GM21528 (cell line): ENCODE results near the gene ANKRD9.

Experiments
- ATAC-seq: cut with Tn5 transposase; IDR thresholded peaks from one replicate; pipeline ENCODE4 v1.9.1; 2021; ENCODE audit warnings: mild to moderate bottlenecking, moderate library complexity; ENCODE audit not compliant: unreplicated experiment, low FRiP score

Gene ANKRD9

GRCh38 chr14:102479777-102480176, 29.8 kb downstream of the ANKRD9 start:
- no peak for ATAC-seq

GRCh38 chr14:102479107-102479506, 30.5 kb downstream of the ANKRD9 start:
- ATAC-seq: no peak

GRCh38 chr14:102474934-102475333, 34.6 kb downstream of the ANKRD9 start:
- no peak for ATAC-seq

GRCh38 chr14:102473559-102473958, 36.0 kb downstream of the ANKRD9 start:
- ATAC-seq: no peak

- ATAC-seq: no peak
These were observed 36.8 kb downstream of the ANKRD9 start for GRCh38 chr14:102472791-102473150.

GRCh38 chr14:102471921-102472790, 37.4 kb downstream of the ANKRD9 start:
- no peak for ATAC-seq

GRCh38 chr14:102469261-102469660, 40.3 kb downstream of the ANKRD9 start:
- no peak for ATAC-seq

- no peak for ATAC-seq
These were observed 44.7 kb downstream of the ANKRD9 start for GRCh38 chr14:102464846-102465341.

- ATAC-seq: no peak
These were observed 45.6 kb downstream of the ANKRD9 start for GRCh38 chr14:102464006-102464405.

- ATAC-seq: no peak
These were observed 47.2 kb downstream of the ANKRD9 start for GRCh38 chr14:102462391-102462790.

- no peak for ATAC-seq
These were observed 47.9 kb downstream of the ANKRD9 start for GRCh38 chr14:102461490-102462338.

GRCh38 chr14:102457509-102457908, 52.1 kb downstream of the ANKRD9 start:
- ATAC-seq: no peak

GRCh38 chr14:102454711-102455110, 54.9 kb downstream of the ANKRD9 start:
- no peak for ATAC-seq

- ATAC-seq: no peak
These were observed 57.3 kb downstream of the ANKRD9 start for GRCh38 chr14:102452302-102452701.
